Mesenchymal stem cell (in vitro differentiated cells and primary cell): Measurements from ENCODE around the gene NPLOC4. TPM values are rescaled to one million over a fixed set of nuclear protein-coding genes. Genes with fewer than 3 reads are reported as not detected.

ENCODE experiments used
- DNase-seq: peaks from one replicate; pipeline ENCODE4 v3.0.0-alpha.2; 2013
- H2AFZ ChIP-seq: one replicate; pipeline ENCODE4 v1.6.1; 2013; ENCODE audit warnings: low read depth, mild to moderate bottlenecking, control low read depth, inconsistent platforms, low read length, moderate library complexity
- H2AK5ac ChIP-seq: 2 replicates; pipeline ENCODE4 v1.6.1; 2013; ENCODE audit warnings: low read length, moderate library complexity, mild to moderate bottlenecking, inconsistent platforms; ENCODE audit not compliant: severe bottlenecking
- H2BK120ac ChIP-seq: one replicate; pipeline ENCODE4 v1.6.1; 2013; ENCODE audit warnings: low read depth, mild to moderate bottlenecking, inconsistent platforms, low read length, moderate library complexity
- H2BK12ac ChIP-seq, 2 experiments: one replicate each; pipeline ENCODE4 v1.6.1; 2013; ENCODE audit warnings: inconsistent platforms in 2 of 2, low read length in 2 of 2, mild to moderate bottlenecking in 2 of 2, moderate library complexity in 2 of 2, control low read depth in 1 of 2
- H2BK15ac ChIP-seq: one replicate; pipeline ENCODE4 v1.6.1; 2013; ENCODE audit warnings: mild to moderate bottlenecking, low read depth, inconsistent platforms; ENCODE audit not compliant: poor library complexity, severe bottlenecking
- H2BK5ac ChIP-seq: 2 replicates; pipeline ENCODE4 v1.6.1; 2013; ENCODE audit warnings: low read depth, mild to moderate bottlenecking, low read length, control low read depth, inconsistent platforms; ENCODE audit not compliant: poor library complexity, severe bottlenecking
- H3K14ac ChIP-seq, 2 experiments: one replicate each; pipeline ENCODE4 v1.6.1; 2013; ENCODE audit warnings: inconsistent platforms in 2 of 2, low read length in 2 of 2, control low read depth in 1 of 2, mild to moderate bottlenecking in 1 of 2, moderate library complexity in 1 of 2
- H3K18ac ChIP-seq, 2 experiments: one replicate each; pipeline ENCODE4 v1.6.1; 2013; ENCODE audit warnings: inconsistent platforms in 2 of 2, low read length in 2 of 2, control low read depth in 1 of 2, low read depth in 1 of 2, mild to moderate bottlenecking in 1 of 2
- H3K23ac ChIP-seq, 2 experiments: one replicate each; pipeline ENCODE4 v1.6.1; 2013; ENCODE audit warnings: inconsistent platforms in 2 of 2, low read length in 2 of 2, mild to moderate bottlenecking in 2 of 2, moderate library complexity in 2 of 2, control low read depth in 1 of 2
- H3K27ac ChIP-seq: 2 replicates; pipeline ENCODE4 v1.5.1; 2013; ENCODE audit warnings: mild to moderate bottlenecking, moderate library complexity, low read length, control low read depth, inconsistent platforms; ENCODE audit not compliant: poor library complexity, severe bottlenecking
- H3K27me3 ChIP-seq, 2 experiments: 2 replicates each; pipeline versions ENCODE4 v1.6.1 to v1.7.0; 2013; ENCODE audit warnings: low read length in 2 of 2, mild to moderate bottlenecking in 2 of 2, moderate library complexity in 2 of 2, control low read depth in 1 of 2, inconsistent platforms in 1 of 2; ENCODE audit not compliant: control insufficient read depth in 1 of 2, insufficient read depth in 1 of 2
- H3K36me3 ChIP-seq, 2 experiments: 2 replicates each; pipeline versions ENCODE4 v1.6.1 to v1.7.0; 2013; ENCODE audit warnings: low read length in 2 of 2, control low read depth in 1 of 2, inconsistent platforms in 1 of 2, low read depth in 1 of 2, mild to moderate bottlenecking in 1 of 2; ENCODE audit not compliant: insufficient read depth in 2 of 2, control insufficient read depth in 1 of 2
- H3K4ac ChIP-seq, 2 experiments: one replicate each; pipeline ENCODE4 v1.6.1; 2013; ENCODE audit warnings: inconsistent platforms in 2 of 2, low read length in 2 of 2, mild to moderate bottlenecking in 2 of 2, moderate library complexity in 2 of 2, control low read depth in 1 of 2, low read depth in 1 of 2
- H3K4me1 ChIP-seq: 2 replicates; pipeline ENCODE4 v1.6.1; 2013; ENCODE audit warnings: low read depth, low read length, control low read depth; ENCODE audit not compliant: control insufficient read depth, insufficient read depth
- H3K4me2 ChIP-seq: 2 replicates; pipeline ENCODE4 v1.6.1; 2013; ENCODE audit warnings: low read length, mild to moderate bottlenecking, inconsistent platforms; ENCODE audit not compliant: poor library complexity, severe bottlenecking
- H3K4me3 ChIP-seq, 2 experiments: 2 replicates each; pipeline versions ENCODE4 v1.5.1 to v1.7.0; 2013; ENCODE audit warnings: low read length in 2 of 2, mild to moderate bottlenecking in 2 of 2, control low read depth in 1 of 2, low read depth in 1 of 2; ENCODE audit not compliant: insufficient read depth in 1 of 2
- H3K79me1 ChIP-seq: replicated peaks from 2 replicates; pipeline ENCODE4 v1.6.1; 2013; ENCODE audit warnings: mild to moderate bottlenecking, control low read depth, low read length, inconsistent platforms; ENCODE audit not compliant: poor library complexity, severe bottlenecking
- H3K9ac ChIP-seq: 2 replicates; pipeline ENCODE4 v1.7.0; 2013; ENCODE audit warnings: mild to moderate bottlenecking, low read length, moderate library complexity
- H3K9me3 ChIP-seq: 2 replicates; pipeline ENCODE4 v1.7.0; 2013; ENCODE audit warnings: mild to moderate bottlenecking, low read length; ENCODE audit not compliant: control insufficient read depth
- H4K8ac ChIP-seq: one replicate; pipeline ENCODE4 v1.6.1; 2013; ENCODE audit warnings: inconsistent platforms, mild to moderate bottlenecking, low read length, moderate library complexity
- H4K91ac ChIP-seq: one replicate; pipeline ENCODE4 v1.6.1; 2013; ENCODE audit warnings: mild to moderate bottlenecking, low read length, inconsistent platforms
- WGBS: methylation state at CpG from one replicate; pipeline ENCODE4 v1.1.7; 2013; ENCODE audit warnings: mixed read lengths; 5-methylcytosine and 5-hydroxymethylcytosine counted together
- polyA plus RNA-seq, 2 experiments: library from polyadenylated mRNA; stranded (reverse); fragments of 200-250 nt; gene quantifications; one replicate each; pipeline ENCODE4 v1.2.3, GENCODE V29; 2013

Gene NPLOC4
- 76.1 TPM for polyA plus RNA-seq (2013, experiment 1 of 2)
- 80.0 TPM for polyA plus RNA-seq (2013, experiment 2 of 2)

- H3K36me3 ChIP-seq = peaks cover under 1 to 7% of the 10 kb centered on the region in 2 experiments
- H3K79me1 ChIP-seq = no peaks in the 10 kb centered on the region
- no peak within 1 kb of the TSS for H3K14ac ChIP-seq
- H3K18ac ChIP-seq = peak within 1 kb of the TSS; percentile 52 to 83
- no peak within 1 kb of the TSS for H2AK5ac ChIP-seq
- H2BK120ac ChIP-seq = peak within 1 kb of the TSS; percentile 62
- peak; percentile 84 for DNase-seq
- WGBS = 2% methylated on average over 30 of the region's 77 CpGs
- peaks cover 11% of the 10 kb centered on the region for H3K4me1 ChIP-seq
- peak within 1 kb of the TSS; percentile 82 for H3K4me2 ChIP-seq
- H4K91ac ChIP-seq = peak within 1 kb of the TSS; percentile 78
- no peaks in the 10 kb centered on the region for H3K9me3 ChIP-seq
- H2AFZ ChIP-seq = no peak within 1 kb of the TSS
- no peak within 1 kb of the TSS for H2BK12ac ChIP-seq
- peak within 1 kb of the TSS; percentile 54 for H2BK15ac ChIP-seq
- peak within 1 kb of the TSS in 1 of 2 experiments; percentile 83 for H3K23ac ChIP-seq
- peak within 1 kb of the TSS; percentile 92 for H3K27ac ChIP-seq
- peak within 1 kb of the TSS; percentile 99 for H3K9ac ChIP-seq
- H3K4ac ChIP-seq = peak within 1 kb of the TSS; percentile 74 to 77
- peak within 1 kb of the TSS; percentile 80 for H2BK5ac ChIP-seq
- H4K8ac ChIP-seq = peak within 1 kb of the TSS; percentile 85
- H3K4me3 ChIP-seq = peak within 1 kb of the TSS; percentile 75 to 89
- H3K27me3 ChIP-seq = no peaks in the 10 kb centered on the region
These were observed at the start of gene NPLOC4, which contains the start of gene TSPAN10 for GRCh38 chr17:81636505-81637288. Gene NPLOC4 (minus strand): TSS chr17:81637112. CDS start chr17:81636930, 182 bp downstream. Gene TSPAN10 (plus strand): TSS chr17:81637196. CDS start chr17:81642413, 5,217 bp downstream.

GRCh38 chr17:81686614-81687013 lies 49.7 kb upstream of the NPLOC4 start:
- Histone ChIP-seq H3K23ac (no peak overlapping the region), H3K79me1 (peaks cover 10% of the 10 kb centered on the region), H2BK15ac (no peak overlapping the region), H2BK12ac (no peak overlapping the region), H3K4me3 (no peak overlapping the region), H2AK5ac (no peak overlapping the region), H2BK120ac (no peak overlapping the region), H2BK5ac (no peak overlapping the region), H3K9ac (no peak overlapping the region), H3K14ac (no peak overlapping the region), H3K27ac (no peak overlapping the region), H3K4me2 (no peak overlapping the region), H4K8ac (no peak overlapping the region), H4K91ac (no peak overlapping the region), H3K4me1 (peaks cover 32% of the 10 kb centered on the region), H3K27me3 (no peaks in the 10 kb centered on the region), H3K18ac (no peak overlapping the region), H3K9me3 (no peaks in the 10 kb centered on the region), H3K36me3 (peaks cover 61% of the 10 kb centered on the region in 2 experiments), H2AFZ (no peak overlapping the region), H3K4ac (no peak overlapping the region)
- DNase-seq = no peak
- WGBS = 96% methylated on average over 20 of the region's 20 CpGs

GRCh38 chr17:81685108-81685507 lies 48.2 kb upstream of the NPLOC4 start:
- Histone ChIP-seq H3K36me3 (peaks cover 54 to 55% of the 10 kb centered on the region in 2 experiments), H3K4me2 (peak overlapping the region; percentile 92), H2AK5ac (no peak overlapping the region), H3K23ac (peak overlapping the region in 1 of 2 experiments; percentile 18), H2AFZ (no peak overlapping the region), H3K27me3 (no peaks in the 10 kb centered on the region), H3K27ac (peak overlapping the region; percentile 85), H3K4me1 (peaks cover 37% of the 10 kb centered on the region), H3K9me3 (no peaks in the 10 kb centered on the region), H2BK5ac (no peak overlapping the region), H2BK120ac (no peak overlapping the region), H3K14ac (no peak overlapping the region), H3K4ac (no peak overlapping the region), H3K79me1 (peaks cover 10% of the 10 kb centered on the region), H4K8ac (no peak overlapping the region), H3K9ac (peak overlapping the region; percentile 92), H3K4me3 (peak overlapping the region; percentile 88 to 89), H2BK15ac (no peak overlapping the region), H4K91ac (peak overlapping the region; percentile 2), H2BK12ac (no peak overlapping the region), H3K18ac (no peak overlapping the region)
- DNase-seq = peak; percentile 84
- WGBS = 37% methylated on average over 12 of the region's 12 CpGs

- Histone ChIP-seq H2AFZ (no peak overlapping the region), H4K91ac (no peak overlapping the region), H3K14ac (no peak overlapping the region), H2BK5ac (no peak overlapping the region), H3K9me3 (no peaks in the 10 kb centered on the region), H3K4me2 (peak overlapping the region; percentile 92), H3K4me1 (peaks cover 40% of the 10 kb centered on the region), H3K36me3 (peaks cover 49 to 54% of the 10 kb centered on the region in 2 experiments), H3K18ac (peak overlapping the region; percentile 35 to 70), H2BK15ac (no peak overlapping the region), H2BK120ac (no peak overlapping the region), H3K27ac (peak overlapping the region; percentile 85), H2BK12ac (no peak overlapping the region), H2AK5ac (peak overlapping the region; percentile 7), H3K4me3 (peak overlapping the region; percentile 88 to 89), H3K79me1 (peaks cover 11% of the 10 kb centered on the region), H4K8ac (peak overlapping the region; percentile 50), H3K27me3 (no peaks in the 10 kb centered on the region), H3K4ac (peak overlapping the region; percentile 78 to 80), H3K9ac (peak overlapping the region; percentile 92), H3K23ac (peak overlapping the region in 1 of 2 experiments; percentile 46)
- peak; percentile 89 for DNase-seq
- 14% methylated on average over 16 of the region's 16 CpGs for WGBS
These were observed 47.6 kb upstream of the NPLOC4 start for GRCh38 chr17:81684442-81684911.
